CD4-positive, CD25-positive, alpha-beta regulatory T cell (primary cell): ENCODE measurements around the gene CHD9. TPM values are rescaled to one million over a fixed set of nuclear protein-coding genes. Genes with fewer than 3 reads are reported as not detected.
A peak's percentile ranks its signal among the peaks of the same experiment; 100 is the strongest.

ENCODE experiments used
- ATAC-seq, 2 donors: fragments of 150-1000 bp; cut with Tn5 transposase; one replicate each; pipeline ENCODE4 v1.10.0; 2021; ENCODE audit warnings: low read depth in 2 of 2, moderate number of reproducible peaks in 2 of 2, moderate library complexity in 1 of 2
- DNase-seq, 3 donors: peaks; one replicate each; pipeline versions ENCODE4 v3.0.0 to v3.0.0-alpha.2; 2012 to 2022; ENCODE audit warnings: mixed read lengths in 1 of 3
- H3K27ac ChIP-seq: one replicate; pipeline ENCODE4 v1.7.0; 2013; ENCODE audit warnings: mild to moderate bottlenecking, low read length; ENCODE audit not compliant: insufficient read depth, poor library complexity, severe bottlenecking
- H3K27me3 ChIP-seq: one replicate; pipeline ENCODE4 v1.7.0; 2013; ENCODE audit warnings: low read length; ENCODE audit not compliant: control insufficient read depth, insufficient read depth
- H3K36me3 ChIP-seq: one replicate; pipeline ENCODE4 v1.7.0; 2013; ENCODE audit warnings: mild to moderate bottlenecking, low read length, moderate library complexity; ENCODE audit not compliant: control insufficient read depth, insufficient read depth
- H3K4me1 ChIP-seq: 2 replicates; pipeline ENCODE4 v1.7.0; 2013; ENCODE audit warnings: mild to moderate bottlenecking, low read length; ENCODE audit not compliant: insufficient read depth, control insufficient read depth, poor library complexity, severe bottlenecking
- H3K4me3 ChIP-seq: one replicate; pipeline ENCODE4 v1.7.0; 2013; ENCODE audit warnings: low read depth, mild to moderate bottlenecking, low read length, moderate library complexity
- H3K9me3 ChIP-seq, 2 experiments: 1 replicate in 1 of 2; 2 replicates in 1 of 2; pipeline ENCODE4 v1.7.0; 2013; ENCODE audit warnings: low read length in 2 of 2, mild to moderate bottlenecking in 1 of 2, moderate library complexity in 1 of 2; ENCODE audit not compliant: control insufficient read depth in 2 of 2
- H3K27ac Mint-ChIP-seq, 3 donors: one replicate each; pipeline ENCODE4 v1.8.0; 2020 to 2022; ENCODE audit warnings: mild to moderate bottlenecking in 3 of 3, mixed read lengths in 3 of 3, moderate library complexity in 2 of 3
- H3K27me3 Mint-ChIP-seq: one replicate; pipeline ENCODE4 v1.8.0; 2022; ENCODE audit warnings: mild to moderate bottlenecking, mixed read lengths
- H3K36me3 Mint-ChIP-seq: one replicate; pipeline ENCODE4 v1.8.0; 2020; ENCODE audit warnings: mixed read lengths
- H3K4me1 Mint-ChIP-seq, 4 donors: one replicate each; pipeline ENCODE4 v1.8.0; 2020 to 2022; ENCODE audit warnings: mixed read lengths in 4 of 4, mild to moderate bottlenecking in 1 of 4
- H3K4me3 Mint-ChIP-seq, 4 donors: one replicate each; pipeline ENCODE4 v1.8.0; 2020 to 2022; ENCODE audit warnings: mild to moderate bottlenecking in 4 of 4, mixed read lengths in 4 of 4, moderate library complexity in 3 of 4
- H3K9me3 Mint-ChIP-seq, 7 donors: one replicate each; pipeline ENCODE4 v1.8.0; 2020 to 2022; ENCODE audit warnings: mixed read lengths in 7 of 7, mild to moderate bottlenecking in 3 of 7, moderate library complexity in 2 of 7
- polyA plus RNA-seq, 4 donors: library from polyadenylated mRNA; unstranded; fragments of 300-500 nt; fragmentation: Illumina TruSeq; gene quantifications; one replicate each; pipeline ENCODE4 v1.2.3, GENCODE V29; 2021
- total RNA-seq: library from RNA; stranded (reverse); gene quantifications from one replicate; pipeline ENCODE4 v1.2.3, GENCODE V29; 2022

The CHD9 gene
- total and polyA plus RNA-seq, 5 donors from 2014 or later, result 17.6 to 32.7 (median 23.2) TPM

GRCh38 chr16:53132406-53132805 is 77.6 kb downstream of the CHD9 start:
- Mint-ChIP-seq H3K9me3 (no peaks in the 10 kb centered on the region), H3K4me1 (peaks cover 8 to 32% (median 22%) of the 10 kb centered on the region in 4 donors), H3K27ac (peak overlapping the region in 1 of 3 donors; percentile 78), H3K36me3 (no peaks in the 10 kb centered on the region), H3K27me3 (no peaks in the 10 kb centered on the region), H3K4me3 (peak overlapping the region; percentile 93 to 96 (median 94))
- Histone ChIP-seq H3K27ac (no peak overlapping the region), H3K9me3 (no peaks in the 10 kb centered on the region), H3K4me1 (peaks cover 9% of the 10 kb centered on the region), H3K27me3 (no peaks in the 10 kb centered on the region), H3K36me3 (no peaks in the 10 kb centered on the region), H3K4me3 (peak overlapping the region; percentile 62)
- ATAC-seq, result no peak
- DNase-seq, result no peak

- Mint-ChIP-seq H3K36me3 (no peaks in the 10 kb centered on the region), H3K4me3 (no peak overlapping the region), H3K9me3 (no peaks in the 10 kb centered on the region), H3K27me3 (no peaks in the 10 kb centered on the region), H3K27ac (peak overlapping the region in 1 of 3 donors; percentile 1), H3K4me1 (peaks cover 20 to 28% (median 25%) of the 10 kb centered on the region in 4 donors)
- H3K27me3 ChIP-seq, result no peaks in the 10 kb centered on the region
- ATAC-seq (no peak), DNase-seq (no peak)
- no peak overlapping the region for H3K27ac ChIP-seq
- H3K4me3 ChIP-seq, result no peak overlapping the region
- peaks cover 3% of the 10 kb centered on the region for H3K4me1 ChIP-seq
- H3K36me3 ChIP-seq, result no peaks in the 10 kb centered on the region
- H3K9me3 ChIP-seq, result no peaks in the 10 kb centered on the region
Measured at GRCh38 chr16:53135329-53135728, 80.5 kb downstream of the CHD9 start.

GRCh38 chr16:53142823-53143568 is 88.2 kb downstream of the CHD9 start:
- no peak overlapping the region for H3K27ac ChIP-seq
- no peaks in the 10 kb centered on the region for H3K9me3 ChIP-seq
- no peak overlapping the region for H3K4me3 ChIP-seq
- DNase-seq, result no peak
- H3K4me1 ChIP-seq, result no peaks in the 10 kb centered on the region
- H3K27me3 Mint-ChIP-seq, result no peaks in the 10 kb centered on the region
- no peak for ATAC-seq
- H3K9me3 Mint-ChIP-seq, result no peaks in the 10 kb centered on the region
- H3K27me3 ChIP-seq, result no peaks in the 10 kb centered on the region
- H3K36me3 Mint-ChIP-seq, result no peaks in the 10 kb centered on the region
- no peak overlapping the region for H3K27ac Mint-ChIP-seq
- no peak overlapping the region for H3K4me3 Mint-ChIP-seq
- peaks cover 11 to 25% (median 16%) of the 10 kb centered on the region in 4 donors for H3K4me1 Mint-ChIP-seq
- H3K36me3 ChIP-seq, result no peaks in the 10 kb centered on the region

- Histone ChIP-seq H3K36me3 (no peaks in the 10 kb centered on the region), H3K4me3 (no peak overlapping the region), H3K27ac (no peak overlapping the region), H3K9me3 (peaks cover 6 to 8% of the 10 kb centered on the region in 2 experiments), H3K4me1 (no peaks in the 10 kb centered on the region), H3K27me3 (no peaks in the 10 kb centered on the region)
- Mint-ChIP-seq H3K36me3 (peaks cover 7% of the 10 kb centered on the region), H3K4me1 (peaks cover 5 to 15% (median 7%) of the 10 kb centered on the region in 4 donors), H3K4me3 (no peak overlapping the region), H3K27me3 (no peaks in the 10 kb centered on the region), H3K9me3 (peaks cover 0 to 2% (median 0%) of the 10 kb centered on the region in 7 donors), H3K27ac (peak overlapping the region in 1 of 3 donors; percentile 49)
- DNase-seq, result no peak
- no peak for ATAC-seq
Measured at GRCh38 chr16:53147500-53148065, 92.8 kb downstream of the CHD9 start.

- Mint-ChIP-seq H3K4me3 (no peak overlapping the region), H3K36me3 (peaks cover 10% of the 10 kb centered on the region), H3K4me1 (peaks cover 9 to 17% (median 11%) of the 10 kb centered on the region in 4 donors), H3K27me3 (no peaks in the 10 kb centered on the region), H3K9me3 (peaks cover 0 to 2% (median 0%) of the 10 kb centered on the region in 7 donors), H3K27ac (no peak overlapping the region)
- Histone ChIP-seq H3K27ac (no peak overlapping the region), H3K9me3 (peaks cover 6 to 8% of the 10 kb centered on the region in 2 experiments), H3K4me3 (no peak overlapping the region), H3K4me1 (no peaks in the 10 kb centered on the region), H3K36me3 (no peaks in the 10 kb centered on the region), H3K27me3 (no peaks in the 10 kb centered on the region)
- DNase-seq (no peak), ATAC-seq (no peak)
Measured at GRCh38 chr16:53150769-53151168, 96.0 kb downstream of the CHD9 start.

GRCh38 chr16:53152329-53152728 is 97.5 kb downstream of the CHD9 start:
- ATAC-seq (no peak), DNase-seq (no peak)
- Mint-ChIP-seq H3K27me3 (no peaks in the 10 kb centered on the region), H3K4me1 (peaks cover 5 to 18% (median 11%) of the 10 kb centered on the region in 4 donors), H3K27ac (no peak overlapping the region), H3K9me3 (peaks cover 0 to 2% (median 0%) of the 10 kb centered on the region in 7 donors), H3K36me3 (peaks cover 23% of the 10 kb centered on the region), H3K4me3 (no peak overlapping the region)
- Histone ChIP-seq H3K27me3 (no peaks in the 10 kb centered on the region), H3K36me3 (peaks cover 12% of the 10 kb centered on the region), H3K9me3 (peaks cover 6 to 8% of the 10 kb centered on the region in 2 experiments), H3K4me1 (no peaks in the 10 kb centered on the region), H3K27ac (no peak overlapping the region), H3K4me3 (no peak overlapping the region)

GRCh38 chr16:53153130-53153529 is 98.3 kb downstream of the CHD9 start:
- Mint-ChIP-seq H3K4me1 (peaks cover 5 to 18% (median 9%) of the 10 kb centered on the region in 4 donors), H3K27ac (no peak overlapping the region), H3K4me3 (no peak overlapping the region), H3K9me3 (peaks cover 0 to 2% (median 0%) of the 10 kb centered on the region in 7 donors), H3K36me3 (peaks cover 23% of the 10 kb centered on the region), H3K27me3 (no peaks in the 10 kb centered on the region)
- H3K27me3 ChIP-seq, result no peaks in the 10 kb centered on the region
- peaks cover 12% of the 10 kb centered on the region for H3K36me3 ChIP-seq
- peaks cover 6 to 8% of the 10 kb centered on the region in 2 experiments for H3K9me3 ChIP-seq
- no peaks in the 10 kb centered on the region for H3K4me1 ChIP-seq
- no peak for ATAC-seq
- no peak overlapping the region for H3K27ac ChIP-seq
- DNase-seq, result no peak
- H3K4me3 ChIP-seq, result no peak overlapping the region
